Ammon's horn (tissue), 1 donor: ENCODE results near the gene RRP9.
A peak's percentile ranks its signal among the peaks of the same experiment; 100 is the strongest.

Experiments used
- DNase-seq: peaks from one replicate; pipeline ENCODE4 v3.0.0-alpha.2; 2016; ENCODE audit warnings: low spot score

RRP9 gene

DNA sequence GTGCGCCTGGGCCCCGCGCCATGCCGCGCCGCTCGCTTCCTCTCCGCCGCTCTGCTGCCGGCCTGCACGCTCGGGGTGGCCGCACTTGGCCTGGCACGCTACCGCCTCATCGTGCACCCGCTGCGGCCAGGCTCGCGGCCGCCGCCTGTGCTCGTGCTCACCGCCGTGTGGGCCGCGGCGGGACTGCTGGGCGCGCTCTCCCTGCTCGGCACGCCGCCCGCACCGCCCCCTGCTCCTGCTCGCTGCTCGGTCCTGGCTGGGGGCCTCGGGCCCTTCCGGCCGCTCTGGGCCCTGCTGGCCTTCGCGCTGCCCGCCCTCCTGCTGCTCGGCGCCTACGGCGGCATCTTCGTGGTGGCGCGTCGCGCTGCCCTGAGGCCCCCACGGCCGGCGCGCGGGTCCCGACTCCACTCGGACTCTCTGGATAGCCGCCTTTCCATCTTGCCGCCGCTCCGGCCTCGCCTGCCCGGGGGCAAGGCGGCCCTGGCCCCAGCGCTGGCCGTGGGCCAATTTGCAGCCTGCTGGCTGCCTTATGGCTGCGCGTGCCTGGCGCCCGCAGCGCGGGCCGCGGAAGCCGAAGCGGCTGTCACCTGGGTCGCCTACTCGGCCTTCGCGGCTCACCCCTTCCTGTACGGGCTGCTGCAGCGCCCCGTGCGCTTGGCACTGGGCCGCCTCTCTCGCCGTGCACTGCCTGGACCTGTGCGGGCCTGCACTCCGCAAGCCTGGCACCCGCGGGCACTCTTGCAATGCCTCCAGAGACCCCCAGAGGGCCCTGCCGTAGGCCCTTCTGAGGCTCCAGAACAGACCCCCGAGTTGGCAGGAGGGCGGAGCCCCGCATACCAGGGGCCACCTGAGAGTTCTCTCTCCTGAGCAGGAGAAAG lies 14.4 kb upstream of the RRP9 start:
- peak; percentile 69 for DNase-seq

DNA sequence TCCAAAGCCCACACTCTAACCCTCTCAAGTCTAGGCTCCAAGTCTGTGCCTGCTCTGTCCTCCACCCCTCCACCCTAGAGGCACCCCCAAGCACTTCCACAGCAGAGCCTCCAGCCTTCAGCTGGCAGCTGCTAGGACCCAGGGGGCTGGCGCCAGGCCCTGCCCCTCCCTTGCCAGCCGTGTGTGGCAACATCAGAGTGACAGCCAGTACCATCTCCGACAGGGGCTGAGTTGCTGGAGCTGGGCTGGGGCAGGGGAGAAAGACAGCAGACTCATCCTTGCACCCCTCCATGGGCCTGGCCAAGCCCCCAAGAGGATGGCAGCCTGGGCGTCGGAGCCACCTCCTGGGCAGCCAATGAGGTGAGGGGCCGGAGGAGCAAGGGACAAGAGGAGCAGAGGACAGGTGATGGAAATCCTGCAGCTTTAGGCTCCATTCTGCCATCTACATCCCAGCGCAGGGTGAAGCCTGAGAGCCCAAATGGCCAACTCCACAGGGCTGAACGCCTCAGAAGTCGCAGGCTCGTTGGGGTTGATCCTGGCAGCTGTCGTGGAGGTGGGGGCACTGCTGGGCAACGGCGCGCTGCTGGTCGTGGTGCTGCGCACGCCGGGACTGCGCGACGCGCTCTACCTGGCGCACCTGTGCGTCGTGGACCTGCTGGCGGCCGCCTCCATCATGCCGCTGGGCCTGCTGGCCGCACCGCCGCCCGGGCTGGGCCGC lies 13.6 kb upstream of the RRP9 start, which contains the start of gene GPR62:
GPR62 (plus strand) TSS at position 207 of the 718 bp plus-strand sequence; CDS start at position 479, 272 bp downstream.
- peak; percentile 94 for DNase-seq

DNA sequence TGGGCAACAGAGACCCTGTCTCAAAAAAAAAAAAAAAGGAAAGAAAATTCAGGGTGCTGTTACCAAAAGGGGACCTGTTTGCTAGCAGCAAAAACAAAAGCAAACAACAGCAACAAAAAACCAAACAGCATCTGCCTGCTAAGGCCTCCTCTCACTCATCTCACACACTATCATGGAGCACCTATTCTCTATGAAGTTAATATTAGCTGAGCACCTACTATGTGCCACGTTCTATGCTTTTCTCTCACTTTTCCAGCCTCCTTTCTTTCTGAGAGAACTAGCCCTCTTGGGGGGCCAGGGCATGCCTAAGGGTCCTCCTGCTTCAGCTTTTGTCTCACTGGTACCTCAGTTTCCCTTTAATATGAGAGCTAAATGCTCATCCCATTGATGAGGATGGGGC lies 13.0 kb upstream of the RRP9 start:
- no peak for DNase-seq

DNA sequence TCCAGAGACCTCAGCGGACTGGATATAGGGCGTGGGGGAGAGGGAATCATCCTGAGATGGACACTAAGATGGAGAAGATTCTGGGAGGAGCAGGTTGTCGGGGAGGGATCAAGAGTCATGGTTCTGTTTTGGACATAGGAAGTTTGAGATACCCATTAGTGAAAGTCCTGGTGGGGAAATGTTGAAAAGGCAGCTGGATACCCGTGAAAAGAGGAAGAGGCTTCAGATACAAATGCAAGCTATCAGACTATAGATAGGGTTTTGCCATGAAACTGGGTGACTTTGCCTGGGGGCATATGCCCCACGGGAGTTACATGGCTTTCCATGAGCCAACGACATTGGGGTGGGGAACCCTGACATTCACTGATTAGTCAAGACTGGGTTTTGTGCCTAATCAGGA lies 12.4 kb upstream of the RRP9 start:
- DNase-seq = no peak

DNA sequence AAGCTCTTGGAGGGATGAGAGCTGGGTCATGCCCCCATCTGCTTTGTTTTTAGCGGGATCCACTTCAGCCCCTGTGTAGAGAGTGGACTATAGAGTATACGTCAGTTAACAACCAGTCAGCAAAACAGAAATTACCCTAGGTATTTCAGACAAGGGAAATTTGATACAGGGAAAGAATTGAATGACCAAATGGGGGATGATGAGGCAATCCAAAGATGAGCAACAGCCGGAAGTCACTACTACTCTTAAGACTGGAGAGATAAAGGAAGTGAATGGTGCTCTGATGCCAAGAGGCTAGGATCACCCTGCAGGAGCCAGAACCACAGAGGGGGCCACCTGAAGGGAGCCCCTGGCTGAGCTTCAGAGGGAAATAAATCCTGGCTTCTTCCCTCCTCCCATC lies 11.7 kb upstream of the RRP9 start:
- no peak for DNase-seq

DNA sequence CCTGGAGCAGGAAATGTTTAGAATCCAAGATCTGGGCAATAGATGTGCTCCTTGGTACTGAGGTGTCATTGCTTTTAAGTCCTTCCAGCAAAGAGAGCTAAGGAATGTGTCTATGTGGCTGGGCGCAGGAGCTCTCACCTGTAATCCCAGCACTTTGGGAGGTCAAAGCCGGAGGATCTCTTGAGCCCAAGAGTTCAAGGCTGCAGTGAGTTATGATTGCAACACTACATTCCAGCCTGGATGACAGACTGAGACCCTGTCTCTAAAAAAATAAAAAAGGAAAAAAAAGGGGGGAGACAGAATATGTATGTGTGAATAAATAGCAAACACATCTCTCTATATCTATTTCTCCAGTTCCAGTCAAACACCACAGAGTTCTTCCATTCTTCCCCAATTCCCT lies 9.2 kb upstream of the RRP9 start:
- DNase-seq = no peak

DNA sequence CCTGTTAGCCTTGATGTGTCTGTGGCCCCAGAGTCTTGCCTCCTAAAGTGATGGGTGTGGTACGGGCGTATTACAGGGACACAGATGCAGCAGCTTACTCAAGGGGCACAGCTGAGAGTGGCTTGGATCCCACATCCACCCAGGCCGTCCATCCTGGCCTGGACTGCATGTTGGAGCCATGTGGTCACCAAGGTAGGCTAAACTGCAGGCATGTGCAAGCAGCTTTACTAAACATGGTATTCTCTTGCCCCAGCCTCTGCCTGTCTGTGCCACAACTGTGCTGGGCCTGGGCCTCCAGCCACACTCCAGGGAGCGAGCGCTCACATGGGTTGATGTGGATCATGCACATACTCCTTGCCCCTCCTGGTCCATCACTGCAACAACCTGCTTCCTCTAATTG lies 7.4 kb upstream of the RRP9 start:
- no peak for DNase-seq

DNA sequence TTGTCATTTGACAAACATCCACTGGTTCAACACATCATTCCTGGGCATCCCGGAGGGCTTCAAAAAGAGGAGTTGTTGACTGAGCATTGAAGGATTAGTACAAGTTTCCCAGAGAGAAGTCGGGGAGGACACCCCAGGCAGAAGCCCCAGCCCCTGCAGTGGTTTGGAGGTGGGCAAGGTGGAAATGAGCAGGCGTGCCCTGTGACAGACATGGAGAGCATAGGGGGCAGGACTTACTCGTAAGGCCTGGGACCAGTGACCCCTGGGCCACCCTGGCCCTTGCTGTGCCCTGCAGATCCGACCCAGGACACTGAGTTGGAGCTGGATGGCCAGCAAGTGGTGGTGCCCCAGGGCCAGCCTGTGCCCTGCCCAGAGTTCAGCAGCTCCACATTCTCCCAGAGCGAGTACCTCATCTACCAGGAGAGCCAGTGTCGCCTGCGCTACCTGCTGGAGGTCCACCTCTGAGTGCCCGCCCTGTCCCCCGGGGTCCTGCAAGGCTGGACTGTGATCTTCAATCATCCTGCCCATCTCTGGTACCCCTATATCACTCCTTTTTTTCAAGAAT lies 6.4 kb upstream of the RRP9 start:
- DNase-seq = no peak

DNA sequence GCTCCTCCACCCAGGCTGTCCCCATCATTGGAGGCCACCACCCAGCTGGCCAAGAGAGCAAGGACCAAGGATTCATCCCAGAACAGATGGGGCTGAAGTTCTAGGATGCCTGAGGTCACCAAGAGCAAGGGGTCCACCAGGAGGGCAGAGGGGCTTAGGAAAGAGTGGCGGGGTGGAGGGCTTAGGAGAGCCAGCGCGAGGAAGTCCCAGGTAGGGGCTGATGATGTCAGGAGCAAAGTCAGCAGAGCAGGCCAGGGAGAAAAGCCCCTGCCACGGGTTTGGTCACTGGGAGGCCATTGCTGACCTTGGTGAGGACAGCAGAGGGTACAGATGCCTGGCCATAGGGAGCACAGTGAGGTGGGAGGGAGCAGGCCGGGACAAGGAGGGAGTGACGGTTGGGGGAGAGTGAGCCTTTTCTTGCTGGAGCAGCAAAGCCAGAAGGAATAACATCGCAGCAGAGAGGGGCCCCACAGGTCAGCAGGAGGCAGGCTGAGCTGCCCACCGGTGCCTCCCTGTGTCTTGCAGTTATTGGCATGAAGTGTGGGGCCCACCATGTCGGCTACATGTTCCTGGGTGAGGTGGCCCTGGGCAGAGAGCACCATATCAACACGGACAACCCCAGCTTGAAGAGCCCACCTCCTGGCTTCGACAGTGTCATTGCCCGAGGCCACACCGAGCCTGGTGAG lies 5.7 kb upstream of the RRP9 start:
- no peak for DNase-seq

DNA sequence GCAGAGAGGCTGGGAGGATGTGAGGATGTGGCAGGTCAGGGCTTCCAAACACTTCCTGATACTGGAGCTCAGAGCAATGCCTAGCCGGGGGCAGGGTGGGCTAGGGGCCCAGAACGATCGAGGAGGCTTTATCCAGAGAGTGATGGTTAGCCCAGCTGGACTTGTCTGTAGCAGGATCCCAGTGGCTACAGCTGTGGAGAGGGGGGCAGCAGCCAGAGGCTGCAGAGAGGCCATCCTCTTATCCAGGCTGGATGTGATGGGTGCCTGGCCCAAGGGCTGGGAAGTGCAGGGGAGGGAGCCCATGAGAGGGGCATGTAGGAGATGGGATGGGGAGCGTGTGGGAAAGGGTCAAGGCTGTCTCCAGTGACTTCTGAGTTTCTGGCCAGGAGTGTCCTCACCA lies 5.1 kb upstream of the RRP9 start:
- DNase-seq = no peak

DNA sequence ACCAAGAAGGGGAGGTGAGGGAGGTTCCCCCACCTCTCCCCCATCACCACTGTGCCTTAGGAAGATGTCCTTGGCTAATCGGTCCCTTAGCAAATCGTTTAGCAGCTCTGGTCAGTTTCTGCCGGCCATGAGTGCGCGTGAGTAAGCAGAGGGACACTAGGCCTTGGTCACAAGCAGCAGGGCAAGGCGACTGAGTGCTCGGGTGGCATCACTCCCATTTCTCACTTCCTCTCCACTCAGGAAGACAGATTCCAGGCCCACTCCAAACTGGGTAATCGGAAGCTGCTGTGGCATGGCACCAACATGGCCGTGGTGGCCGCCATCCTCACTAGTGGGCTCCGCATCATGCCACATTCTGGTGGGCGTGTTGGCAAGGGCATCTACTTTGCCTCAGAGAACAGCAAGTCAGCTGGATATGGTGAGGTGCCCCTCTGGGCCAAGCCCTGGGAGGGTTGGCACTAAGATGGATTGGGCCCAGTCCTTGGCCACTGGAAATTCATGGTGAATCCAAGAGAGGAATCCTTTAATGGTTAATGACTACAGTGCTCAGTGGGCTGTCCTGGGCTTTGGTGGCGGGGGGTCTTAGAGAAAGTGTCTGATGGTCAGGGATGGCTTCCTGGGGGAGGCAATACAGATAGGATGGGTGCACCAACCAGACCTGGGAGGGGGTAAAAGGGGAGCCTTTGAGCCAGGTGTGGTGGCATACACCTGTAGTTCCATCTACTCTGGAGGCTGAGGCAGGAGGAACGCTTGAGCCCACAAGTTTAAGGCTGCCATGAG lies 4.4 kb upstream of the RRP9 start:
- no peak for DNase-seq

DNA sequence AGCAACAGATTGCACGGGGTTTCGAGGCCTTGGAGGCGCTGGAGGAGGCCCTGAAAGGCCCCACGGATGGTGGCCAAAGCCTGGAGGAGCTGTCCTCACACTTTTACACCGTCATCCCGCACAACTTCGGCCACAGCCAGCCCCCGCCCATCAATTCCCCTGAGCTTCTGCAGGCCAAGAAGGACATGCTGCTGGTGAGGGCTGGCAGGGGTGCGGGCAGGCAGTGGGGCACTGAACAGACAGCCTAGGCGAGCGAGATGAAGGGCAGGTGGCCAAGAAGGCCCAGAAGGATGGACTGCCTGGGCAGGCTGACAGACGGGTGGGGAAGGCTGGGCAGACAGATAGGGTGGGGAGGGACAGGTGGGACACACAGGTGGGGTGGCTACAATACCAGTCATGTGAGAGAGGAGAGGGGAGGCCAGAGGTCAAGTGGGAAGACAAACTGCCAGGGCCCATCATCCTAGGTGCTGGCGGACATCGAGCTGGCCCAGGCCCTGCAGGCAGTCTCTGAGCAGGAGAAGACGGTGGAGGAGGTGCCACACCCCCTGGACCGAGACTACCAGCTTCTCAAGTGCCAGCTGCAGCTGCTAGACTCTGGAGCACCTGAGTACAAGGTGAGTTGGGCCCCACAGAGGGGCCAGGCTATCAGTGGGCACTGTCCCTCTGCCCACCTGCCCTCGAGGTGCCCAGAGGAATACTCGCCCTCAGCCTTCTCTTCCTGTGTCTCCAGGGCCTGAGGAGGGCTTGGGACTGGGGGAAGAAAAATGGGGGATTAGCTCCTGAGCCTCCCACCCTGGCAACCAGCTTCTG lies 3.5 kb upstream of the RRP9 start:
- no peak for DNase-seq

DNA sequence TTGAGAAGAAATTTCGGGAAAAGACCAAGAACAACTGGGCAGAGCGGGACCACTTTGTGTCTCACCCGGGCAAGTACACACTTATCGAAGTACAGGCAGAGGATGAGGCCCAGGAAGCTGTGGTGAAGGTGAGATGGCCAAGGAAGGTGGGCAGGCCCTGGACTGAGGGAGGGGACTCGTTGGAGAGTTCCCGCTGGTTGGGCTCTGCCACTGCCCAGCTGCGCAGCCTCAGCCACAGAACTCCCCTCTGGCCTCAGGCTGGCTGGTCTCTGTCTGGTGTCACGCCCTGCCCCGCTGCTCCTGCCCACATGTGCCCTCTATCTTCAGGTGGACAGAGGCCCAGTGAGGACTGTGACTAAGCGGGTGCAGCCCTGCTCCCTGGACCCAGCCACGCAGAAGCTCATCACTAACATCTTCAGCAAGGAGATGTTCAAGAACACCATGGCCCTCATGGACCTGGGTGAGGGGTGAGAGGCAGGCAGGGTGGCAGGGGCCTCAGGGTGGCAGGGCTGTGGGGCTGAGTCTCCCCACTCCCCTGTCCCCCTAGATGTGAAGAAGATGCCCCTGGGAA lies 2.8 kb upstream of the RRP9 start:
- no peak for DNase-seq

DNA sequence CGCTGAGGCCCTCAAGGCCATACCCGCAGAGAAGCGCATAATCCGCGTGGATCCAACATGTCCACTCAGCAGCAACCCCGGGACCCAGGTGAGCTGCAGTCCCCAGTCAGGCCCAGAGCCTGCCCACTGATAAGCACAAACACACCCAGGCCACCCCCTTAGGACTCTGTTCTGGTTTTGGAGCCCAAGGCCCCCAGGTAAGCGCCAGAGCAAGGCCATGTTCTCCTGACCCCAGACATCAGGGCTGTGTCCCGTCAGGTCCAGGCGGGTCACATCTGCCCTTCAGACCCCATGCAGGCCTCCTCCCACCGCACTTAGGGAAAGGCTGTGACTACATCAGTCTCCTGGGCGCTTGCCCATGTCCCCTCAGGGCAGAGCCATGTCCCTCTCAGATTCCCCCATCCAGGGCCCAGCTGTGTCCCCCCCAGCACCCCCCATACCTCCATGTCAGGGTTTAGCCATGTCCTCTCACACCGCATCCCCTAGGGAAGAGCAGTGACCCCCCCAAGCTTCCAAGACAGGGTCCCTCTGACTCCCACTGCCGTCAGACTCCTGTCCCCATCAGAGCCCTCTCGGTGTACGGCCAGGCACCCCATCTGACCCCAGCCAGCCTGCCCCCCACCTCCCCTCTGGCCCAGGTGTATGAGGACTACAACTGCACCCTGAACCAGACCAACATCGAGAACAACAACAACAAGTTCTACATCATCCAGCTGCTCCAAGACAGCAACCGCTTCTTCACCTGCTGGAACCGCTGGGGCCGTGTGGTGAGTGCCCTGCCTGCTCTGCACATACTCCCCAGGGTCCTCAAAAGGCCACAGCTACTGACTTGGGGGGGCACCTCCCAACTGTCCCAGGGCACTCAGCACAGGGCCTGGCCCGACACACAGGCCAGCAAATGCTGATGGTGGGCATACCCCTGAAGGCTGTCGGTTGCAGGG lies 2.0 kb upstream of the RRP9 start:
- DNase-seq = no peak

DNA sequence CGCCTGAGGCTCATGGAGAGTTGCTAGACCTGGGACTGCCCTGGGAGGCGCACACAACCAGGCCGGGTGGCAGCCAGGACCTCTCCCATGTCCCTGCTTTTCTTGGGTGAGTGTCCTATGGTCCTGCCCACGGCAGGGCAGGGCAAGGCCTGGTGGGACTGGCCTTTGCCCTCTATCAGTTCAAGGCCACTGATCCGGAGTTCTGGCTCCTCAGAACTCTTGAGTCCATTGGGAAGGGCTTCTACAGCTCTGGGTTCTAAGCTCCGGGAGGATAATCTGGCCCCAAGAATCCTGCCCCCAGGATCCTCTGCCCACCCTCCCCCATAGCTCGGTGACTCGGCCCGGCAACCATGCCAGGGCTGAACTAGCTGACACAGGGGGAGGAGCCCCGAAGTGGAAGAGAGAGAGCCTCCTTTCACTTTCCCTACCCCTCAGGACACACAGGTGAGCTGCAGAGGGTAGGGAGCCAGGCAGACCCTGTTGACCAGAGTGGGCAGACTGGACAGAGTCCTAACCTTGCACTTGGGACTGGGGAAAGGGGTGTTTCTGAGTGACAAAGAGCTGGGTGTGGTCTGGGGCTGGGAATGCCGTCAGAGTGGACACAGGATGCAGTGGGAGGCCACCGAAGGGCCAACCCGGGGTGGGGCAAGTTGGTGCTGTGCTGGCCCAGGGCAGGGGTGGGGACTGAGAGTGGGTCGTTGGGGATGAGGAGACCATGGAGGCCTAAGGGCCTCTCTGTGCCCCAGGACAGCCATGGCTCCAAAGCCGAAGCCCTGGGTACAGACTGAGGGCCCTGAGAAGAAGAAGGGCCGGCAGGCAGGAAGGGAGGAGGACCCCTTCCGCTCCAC lies 1.1 kb upstream of the RRP9 start:
- no peak for DNase-seq

DNA sequence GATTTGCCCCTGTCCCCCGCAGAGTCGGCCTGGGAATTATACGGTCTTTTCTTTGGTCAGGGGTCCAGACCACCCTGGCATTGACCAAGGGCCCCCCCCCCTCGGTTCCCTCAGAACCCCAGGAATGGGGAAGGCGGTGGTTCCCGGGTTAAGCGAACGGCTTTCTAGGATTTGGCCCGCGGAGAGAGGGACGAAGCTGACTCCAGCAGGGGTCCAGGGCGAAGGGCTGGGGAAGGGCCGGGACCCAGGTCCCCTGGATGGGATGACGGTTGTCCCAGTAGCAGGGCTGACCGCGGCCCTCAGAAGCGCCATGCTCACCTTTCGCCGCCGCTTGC lies 274 bp downstream of the RRP9 start:
- no peak for DNase-seq

DNA sequence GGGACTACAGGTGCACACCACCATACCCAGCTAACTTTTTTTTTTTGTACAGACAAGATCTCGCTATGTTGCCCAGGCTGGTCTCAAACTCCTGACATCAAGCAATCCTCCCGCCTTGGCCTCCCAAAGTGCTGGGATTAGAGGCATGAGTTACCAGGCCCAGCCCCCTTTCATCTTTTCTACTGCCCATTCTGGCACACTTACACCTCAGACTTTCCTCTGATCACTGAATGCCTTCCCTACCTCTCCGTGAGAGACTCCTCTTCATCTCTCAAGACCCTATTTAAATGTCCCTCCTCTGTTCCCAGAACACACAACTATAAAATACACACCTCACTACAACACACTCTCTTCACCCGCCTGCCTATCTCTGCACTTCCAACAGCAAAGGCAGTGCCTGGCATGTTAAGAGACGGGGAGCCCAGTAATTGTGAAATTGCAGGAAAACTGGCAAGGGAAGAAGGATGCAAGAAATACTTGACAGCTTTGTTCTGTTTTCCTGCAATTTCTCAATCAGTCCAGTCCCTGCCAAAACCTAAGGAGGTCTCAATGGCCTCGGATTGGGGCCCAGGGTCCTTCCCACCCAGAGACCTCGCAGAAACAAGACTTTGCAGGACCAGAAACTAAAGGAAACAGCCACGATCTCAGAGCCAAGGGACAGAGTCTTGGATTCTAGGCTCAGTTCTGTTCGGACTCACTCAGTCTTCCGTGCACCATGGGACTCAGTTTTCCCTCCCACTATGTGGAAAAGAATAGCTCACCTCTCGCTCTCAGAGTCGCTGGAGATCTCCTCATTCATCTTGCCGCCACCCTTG lies 849 bp downstream of the RRP9 start:
- DNase-seq = no peak
